T-cell (primary cell): ENCODE measurements around the gene ZCCHC2. TPM values are rescaled to one million over a fixed set of nuclear protein-coding genes. Genes with fewer than 3 reads are reported as not detected.

Experiments used
- ATAC-seq, 4 experiments: fragments of 200-7000 bp in 3 of 4; fragments of 150-1000 bp in 1 of 4; cut with Tn5 transposase; replicated peaks in 1 of 4; 1 replicate in 3 of 4; 2 replicates in 1 of 4; pipeline ENCODE4 v1.10.0; 2021; ENCODE audit warnings: moderate library complexity in 3 of 4, mild to moderate bottlenecking in 2 of 4, moderate number of reproducible peaks in 1 of 4
- CTCF ChIA-PET, 2 donors: fragments of 300-600 bp; sonication (Branson Sonifier 250); formaldehyde crosslinking; loops; one replicate each; lab custom pipeline; 2022; ENCODE audit warnings: antibody characterized with exemption in 2 of 2; lab: Charles Lee
- POLR2A ChIA-PET, 2 donors: fragments of 300-600 bp; sonication (Branson Sonifier 250); formaldehyde crosslinking; loops; one replicate each; lab custom pipeline; 2022; ENCODE audit warnings: antibody characterized with exemption in 2 of 2; lab: Charles Lee
- DNase-seq, 35 experiments: peaks; one replicate each; pipeline versions ENCODE4 v3.0.0 to v3.0.0-alpha.2; 2013 to 2023
- H3K27ac ChIP-seq: one replicate; pipeline ENCODE4 v1.5.1; 2013; ENCODE audit warnings: low read length
- H3K27me3 ChIP-seq, 2 experiments: replicated peaks in 1 of 2; 1 replicate in 1 of 2; 2 replicates in 1 of 2; pipeline versions ENCODE4 v1.6.1 to v1.7.0; 2013; ENCODE audit warnings: low read length in 1 of 2, mixed read lengths in 1 of 2; ENCODE audit not compliant: control insufficient read depth in 2 of 2, insufficient read depth in 2 of 2; ENCODE audit errors: extremely low read depth in 1 of 2
- H3K36me3 ChIP-seq, 2 donors: 1 replicate in 1 of 2; 2 replicates in 1 of 2; pipeline versions ENCODE4 v1.6.1 to v1.7.0; 2013; ENCODE audit warnings: low read length in 1 of 2; ENCODE audit not compliant: control insufficient read depth in 2 of 2, insufficient read depth in 1 of 2; ENCODE audit errors: extremely low read depth in 1 of 2
- H3K4me1 ChIP-seq, 2 experiments: 1 replicate in 1 of 2; 2 replicates in 1 of 2; pipeline versions ENCODE4 v1.6.1 to v1.7.0; 2013; ENCODE audit warnings: low read length in 2 of 2, mixed read lengths in 1 of 2; ENCODE audit not compliant: insufficient read depth in 2 of 2, control insufficient read depth in 1 of 2; ENCODE audit errors: extremely low read depth in 1 of 2
- H3K4me3 ChIP-seq, 2 donors: 1 replicate in 1 of 2; 2 replicates in 1 of 2; pipeline versions ENCODE4 v1.5.1 to v1.7.0; 2013; ENCODE audit warnings: mild to moderate bottlenecking in 2 of 2, low read length in 1 of 2, moderate library complexity in 1 of 2; ENCODE audit not compliant: control insufficient read depth in 1 of 2; ENCODE audit errors: extremely low read depth in 1 of 2
- H3K9me3 ChIP-seq: 2 replicates; pipeline ENCODE4 v1.7.0; 2013
- H3K27ac Mint-ChIP-seq, 2 donors: one replicate each; pipeline ENCODE4 v1.8.0; 2020 to 2021; ENCODE audit warnings: mild to moderate bottlenecking in 2 of 2, mixed read lengths in 2 of 2
- H3K27me3 Mint-ChIP-seq, 2 donors: one replicate each; pipeline ENCODE4 v1.8.0; 2021 to 2022; ENCODE audit warnings: mixed read lengths in 2 of 2
- H3K36me3 Mint-ChIP-seq: one replicate; pipeline ENCODE4 v1.8.0; 2021; ENCODE audit warnings: mixed read lengths
- H3K4me1 Mint-ChIP-seq, 3 donors: one replicate each; pipeline ENCODE4 v1.8.0; 2020 to 2022; ENCODE audit warnings: mixed read lengths in 3 of 3, mild to moderate bottlenecking in 1 of 3
- H3K4me3 Mint-ChIP-seq, 3 donors: one replicate each; pipeline ENCODE4 v1.8.0; 2020 to 2022; ENCODE audit warnings: mild to moderate bottlenecking in 3 of 3, mixed read lengths in 3 of 3, moderate library complexity in 3 of 3
- H3K9me3 Mint-ChIP-seq, 3 donors: one replicate each; pipeline ENCODE4 v1.8.0; 2020 to 2022; ENCODE audit warnings: mixed read lengths in 3 of 3
- WGBS: methylation state at CpG from one replicate; pipeline ENCODE4 v1.1.5; 2013; ENCODE audit warnings: missing lambda C conversion rate; ENCODE audit not compliant: insufficient coverage; 5-methylcytosine and 5-hydroxymethylcytosine counted together
- total RNA-seq, 35 experiments: library from RNA in 6 of 35; stranded (reverse) in 6 of 35; fragments of 120-200 nt in 1 of 35; gene quantifications; one replicate each; pipeline versions ENCODE4 v1.2.1 to v1.2.4 and lab custom pipeline; 2013 to 2026

The ZCCHC2 gene
- total RNA-seq, 5 donors from 2014 or later (not counting 1 experiment from before 2014, with no cell fraction given), result 46.1 to 88.0 (median 52.2) TPM

- CTCF ChIA-PET, result interaction anchor here in 1 of 2 donors (0.6 kb wide), 1 partner anchor 10 kb away, joined by 4 read pairs; no protein-coding TSS in a partner anchor
- H3K27me3 ChIP-seq, result no peaks in the 10 kb centered on the region
- peaks cover under 1 to 3% of the 10 kb centered on the region in 2 experiments for H3K4me1 ChIP-seq
- peaks cover 14 to 34% (median 27%) of the 10 kb centered on the region in 3 donors for H3K9me3 Mint-ChIP-seq
- peaks cover 7% of the 10 kb centered on the region for H3K9me3 ChIP-seq
- ATAC-seq (no peak), DNase-seq (no peak)
- peaks cover 8 to 16% (median 12%) of the 10 kb centered on the region in 3 donors for H3K4me1 Mint-ChIP-seq
- POLR2A ChIA-PET, result interaction anchor here in 1 of 2 donors (0.5 kb wide), 1 partner anchor 11 kb away, joined by 8 read pairs; no protein-coding TSS in a partner anchor
- H3K27me3 Mint-ChIP-seq, result no peaks in the 10 kb centered on the region
- no CpG with 5 or more reads among the region's 1 CpG for WGBS
- no peak overlapping the region for H3K4me3 Mint-ChIP-seq
- no peak overlapping the region for H3K27ac Mint-ChIP-seq
- H3K36me3 Mint-ChIP-seq, result peaks cover 31% of the 10 kb centered on the region
- no peak overlapping the region for H3K27ac ChIP-seq
- H3K4me3 ChIP-seq, result no peak overlapping the region
- H3K36me3 ChIP-seq, result no peaks in the 10 kb centered on the region
Observed at GRCh38 chr18:62516242-62516641, 6.6 kb upstream of the ZCCHC2 start.

GRCh38 chr18:62518460-62519375, 4.1 kb upstream of the ZCCHC2 start:
- no peak overlapping the region for H3K4me3 Mint-ChIP-seq
- H3K36me3 Mint-ChIP-seq, result peaks cover 10% of the 10 kb centered on the region
- no peak for ATAC-seq
- DNase-seq, result no peak
- H3K4me1 ChIP-seq, result peaks cover 3 to 6% of the 10 kb centered on the region in 2 experiments
- CTCF ChIA-PET, result no interaction called here
- no peak overlapping the region for H3K4me3 ChIP-seq
- WGBS, result 100% methylated on average over 6 of the region's 9 CpGs
- H3K36me3 ChIP-seq, result no peaks in the 10 kb centered on the region
- no peak overlapping the region for H3K27ac ChIP-seq
- H3K9me3 Mint-ChIP-seq, result peaks cover 5 to 12% (median 6%) of the 10 kb centered on the region in 3 donors
- no peak overlapping the region for H3K27ac Mint-ChIP-seq
- POLR2A ChIA-PET, result no interaction called here
- H3K27me3 ChIP-seq, result no peaks in the 10 kb centered on the region
- H3K4me1 Mint-ChIP-seq, result peaks cover 17 to 23% (median 20%) of the 10 kb centered on the region in 3 donors
- no peaks in the 10 kb centered on the region for H3K27me3 Mint-ChIP-seq
- no peaks in the 10 kb centered on the region for H3K9me3 ChIP-seq

- Histone ChIP-seq H3K4me3 (no peak overlapping the region), H3K27me3 (no peaks in the 10 kb centered on the region), H3K9me3 (no peaks in the 10 kb centered on the region), H3K36me3 (no peaks in the 10 kb centered on the region), H3K4me1 (peaks cover 3 to 6% of the 10 kb centered on the region in 2 experiments), H3K27ac (no peak overlapping the region)
- whole genome bisulfite sequencing, result no CpG with 5 or more reads among the region's 1 CpG
- H3K27ac Mint-ChIP-seq, result no peak overlapping the region
- CTCF ChIA-PET, result no interaction called here
- H3K36me3 Mint-ChIP-seq, result peaks cover 5% of the 10 kb centered on the region
- ATAC-seq, result no peak
- H3K4me1 Mint-ChIP-seq, result peaks cover 18 to 23% (median 20%) of the 10 kb centered on the region in 3 donors
- H3K9me3 Mint-ChIP-seq, result peaks cover 0 to 3% (median 0%) of the 10 kb centered on the region in 3 donors
- H3K4me3 Mint-ChIP-seq, result no peak overlapping the region
- POLR2A ChIA-PET, result no interaction called here
- no peak for DNase-seq
- no peaks in the 10 kb centered on the region for H3K27me3 Mint-ChIP-seq
Observed at GRCh38 chr18:62519684-62520083, 3.1 kb upstream of the ZCCHC2 start.

GRCh38 chr18:62521082-62521481, 1.7 kb upstream of the ZCCHC2 start:
- H3K4me1 Mint-ChIP-seq, result peaks cover 32 to 35% (median 33%) of the 10 kb centered on the region in 3 donors
- Histone ChIP-seq H3K36me3 (no peaks in the 10 kb centered on the region), H3K4me1 (peaks cover 9 to 16% of the 10 kb centered on the region in 2 experiments), H3K4me3 (no peak overlapping the region), H3K9me3 (no peaks in the 10 kb centered on the region), H3K27me3 (no peaks in the 10 kb centered on the region), H3K27ac (no peak overlapping the region)
- POLR2A ChIA-PET, result interaction anchor here (0.6 to 1.1 kb wide), 2 partner anchors 14 to 191 kb away, joined by 3 to 12 read pairs; no protein-coding TSS in a partner anchor
- H3K9me3 Mint-ChIP-seq, result no peaks in the 10 kb centered on the region
- H3K36me3 Mint-ChIP-seq, result peaks cover 5% of the 10 kb centered on the region
- no peak overlapping the region for H3K27ac Mint-ChIP-seq
- 89% methylated on average over 2 of the region's 4 CpGs for WGBS
- H3K4me3 Mint-ChIP-seq, result peak overlapping the region; percentile 82 to 89 (median 87)
- CTCF ChIA-PET, result interaction anchor here (0.6 to 2.6 kb wide), 6 partner anchors 10 to 194 kb away, joined by 3 to 10 read pairs (median 4); partner anchors contain the start of gene PHLPP1 (in 1 of the 2)
- ATAC-seq (no peak), DNase-seq (no peak)
- no peaks in the 10 kb centered on the region for H3K27me3 Mint-ChIP-seq

- Histone ChIP-seq H3K36me3 (no peaks in the 10 kb centered on the region), H3K4me1 (peaks cover 10 to 17% of the 10 kb centered on the region in 2 experiments), H3K9me3 (no peaks in the 10 kb centered on the region), H3K4me3 (peak overlapping the region in 1 of 2 donors; percentile 90), H3K27me3 (no peaks in the 10 kb centered on the region), H3K27ac (no peak overlapping the region)
- DNase-seq, result peak in 1 of 35 experiments; percentile 18
- ChIA-PET CTCF (interaction anchor here (0.5 to 2.6 kb wide), 8 partner anchors 8 to 193 kb away, joined by 3 to 10 read pairs (median 5); partner anchors contain the start of gene PHLPP1 (in 1 of the 2)), POLR2A (interaction anchor here (0.7 to 1.1 kb wide), 3 partner anchors 14 to 223 kb away, joined by 3 to 12 read pairs (median 11); no protein-coding TSS in a partner anchor)
- Mint-ChIP-seq H3K4me3 (peak overlapping the region; percentile 82 to 89 (median 87)), H3K27me3 (no peaks in the 10 kb centered on the region), H3K9me3 (no peaks in the 10 kb centered on the region), H3K27ac (peak overlapping the region; percentile 75 to 78), H3K36me3 (peaks cover 5% of the 10 kb centered on the region), H3K4me1 (peaks cover 32 to 37% (median 34%) of the 10 kb centered on the region in 3 donors)
- WGBS, result 100% methylated on average over 1 of the region's 2 CpGs
- no peak for ATAC-seq
Observed at GRCh38 chr18:62521593-62521992, 1.2 kb upstream of the ZCCHC2 start.

GRCh38 chr18:62522178-62522503, 684 bp upstream of the ZCCHC2 start:
- POLR2A ChIA-PET, result interaction anchor here (0.5 to 1.0 kb wide), 5 partner anchors 16 to 224 kb away, joined by 3 to 11 read pairs (median 4); partner anchors contain the start of gene PHLPP1 (in 1 of the 2)
- H3K9me3 ChIP-seq, result no peaks in the 10 kb centered on the region
- no peaks in the 10 kb centered on the region for H3K27me3 ChIP-seq
- H3K27me3 Mint-ChIP-seq, result no peaks in the 10 kb centered on the region
- H3K4me3 ChIP-seq, result peak overlapping the region; percentile 90 to 96
- peaks cover 10 to 20% of the 10 kb centered on the region in 2 experiments for H3K4me1 ChIP-seq
- ATAC-seq (peak; percentile 0 to 3 (median 1)), DNase-seq (no peak)
- H3K9me3 Mint-ChIP-seq, result no peaks in the 10 kb centered on the region
- CTCF ChIA-PET, result interaction anchor here (0.5 to 2.6 kb wide), 10 partner anchors 9 to 193 kb away, joined by 3 to 10 read pairs (median 4); partner anchors contain the start of gene PHLPP1 (in 1 of the 2)
- under 1% methylated on average over 31 of the region's 32 CpGs for WGBS
- H3K4me1 Mint-ChIP-seq, result peaks cover 32 to 37% (median 35%) of the 10 kb centered on the region in 3 donors
- peaks cover 5% of the 10 kb centered on the region for H3K36me3 Mint-ChIP-seq
- H3K36me3 ChIP-seq, result no peaks in the 10 kb centered on the region
- H3K4me3 Mint-ChIP-seq, result peak overlapping the region; percentile 82 to 89 (median 87)
- peak overlapping the region; percentile 71 for H3K27ac ChIP-seq
- H3K27ac Mint-ChIP-seq, result peak overlapping the region; percentile 75 to 78
